AG04450 (cell line): ENCODE measurements around the gene TUSC2. TPM values are rescaled to one million over a fixed set of nuclear protein-coding genes. Genes with fewer than 3 reads are reported as not detected.

ENCODE experiments used
- CTCF ChIA-PET: fragments of 300-600, 350-600 bp; formaldehyde crosslinking; extraction: SDS; loops from one replicate; lab custom pipeline; 2022; ENCODE audit warnings: antibody characterized with exemption, inconsistent platforms; lab: Charles Lee
- POLR2A ChIA-PET: fragments of 350-600 bp; formaldehyde crosslinking; extraction: SDS; loops from one replicate; lab custom pipeline; 2021; ENCODE audit warnings: antibody characterized with exemption, inconsistent platforms; lab: Yijun Ruan, JAX
- DNase-seq: peaks from one replicate; pipeline ENCODE4 v3.0.0-alpha.2; 2011; ENCODE audit warnings: low read depth, low spot score
- H3K27ac ChIP-seq: one replicate; pipeline ENCODE4 v1.5.1; 2012; ENCODE audit warnings: low read depth, low read length, control low read depth
- H3K27me3 ChIP-seq: one replicate; pipeline ENCODE4 v1.6.0; 2012; ENCODE audit warnings: low read length; ENCODE audit not compliant: control insufficient read depth, insufficient read depth
- H3K4me3 ChIP-seq: 2 replicates; pipeline ENCODE4 v1.5.1; 2011; ENCODE audit warnings: mild to moderate bottlenecking, low read depth, low read length, control low read depth
- H3K9me3 ChIP-seq: 2 replicates; pipeline ENCODE4 v1.5.1; 2012; ENCODE audit warnings: low read length; ENCODE audit not compliant: control insufficient read depth, insufficient read depth
- CTCF ChIP-seq: IDR thresholded peaks from 2 replicates; pipeline ENCODE4 v1.5.1; 2011; ENCODE audit warnings: low read depth, low read length, control low read depth, inconsistent platforms
- polyA plus RNA-seq: library from polyadenylated mRNA; depleted of rRNA; stranded (reverse); fragments of >200 nt; gene quantifications from 2 replicates; pipeline ENCODE4 v1.2.3, GENCODE V29; 2011

Gene TUSC2
- polyA plus RNA-seq, 1 experiment = 25.3 TPM

- no peak for TF ChIP-seq CTCF
- peaks cover 18% of the 10 kb centered on the region for H3K27me3 ChIP-seq
- peak overlapping the region; percentile 60 for H3K4me3 ChIP-seq
- ChIA-PET CTCF (interaction anchor here (0.7 to 1.6 kb wide), 3 partner anchors 177 to 185 kb away, joined by 4 to 7 read pairs (median 5); no protein-coding TSS in a partner anchor), POLR2A (interaction anchor here (1.1 kb wide), 1 partner anchor 28 kb away, joined by 4 read pairs; no protein-coding TSS in a partner anchor)
- no peak overlapping the region for H3K27ac ChIP-seq
- H3K9me3 ChIP-seq = peaks cover 3% of the 10 kb centered on the region; the same call in 1 of the 2 replicates
- peak; percentile 20 for DNase-seq
Measured at GRCh38 chr3:50365080-50365841, 37.2 kb upstream of the TUSC2 start.

GRCh38 chr3:50364573-50365079, 36.6 kb upstream of the TUSC2 start:
- DNase-seq = no peak
- no peak for TF ChIP-seq CTCF
- Histone ChIP-seq H3K4me3 (peak overlapping the region; percentile 60), H3K9me3 (peaks cover 3% of the 10 kb centered on the region; the same call in 1 of the 2 replicates), H3K27ac (no peak overlapping the region), H3K27me3 (peaks cover 15% of the 10 kb centered on the region)
- ChIA-PET CTCF (interaction anchor here (0.7 to 1.6 kb wide), 2 partner anchors 178 to 183 kb away, joined by 5 to 7 read pairs; no protein-coding TSS in a partner anchor), POLR2A (interaction anchor here (1.1 kb wide), 1 partner anchor 28 kb away, joined by 4 read pairs; no protein-coding TSS in a partner anchor)

- DNase-seq = no peak
- Histone ChIP-seq H3K27ac (no peak overlapping the region), H3K27me3 (no peaks in the 10 kb centered on the region), H3K4me3 (peak overlapping the region; percentile 35), H3K9me3 (peaks cover 6% of the 10 kb centered on the region; the same call in 1 of the 2 replicates)
- ChIA-PET POLR2A (interaction anchor here (1.4 kb wide), 1 partner anchor 9 kb away, joined by 5 read pairs; the partner anchor contains the start of genes CYB561D2 and NPRL2), CTCF (interaction anchor here (0.6 kb wide), 1 partner anchor 256 kb away, joined by 3 read pairs; no protein-coding TSS in a partner anchor)
- TF ChIP-seq CTCF = no peak
Measured at GRCh38 chr3:50359760-50360110, 31.7 kb upstream of the TUSC2 start.

- Histone ChIP-seq H3K27me3 (no peaks in the 10 kb centered on the region), H3K9me3 (peaks cover 6% of the 10 kb centered on the region; the same call in 1 of the 2 replicates), H3K27ac (peak within 1 kb of the TSS; percentile 57), H3K4me3 (peak within 1 kb of the TSS; percentile 99)
- POLR2A ChIA-PET = interaction anchor here (0.5 to 1.4 kb wide), 2 partner anchors 9 to 12 kb away, joined by 5 read pairs; partner anchors contain the start of genes CYB561D2 and NPRL2
- CTCF ChIA-PET = no interaction called here
- no peak for TF ChIP-seq CTCF
- peak; percentile 96 for DNase-seq
Measured at GRCh38 chr3:50358911-50359759, 31.1 kb upstream of the TUSC2 start, which contains the start of gene TMEM115. TSS of gene TMEM115 (minus strand) at chr3:50359521. CDS start at chr3:50359063, 458 bp downstream.
